HepG2 (cell line): ENCODE data around the gene TMUB1. TPM values are rescaled to one million over a fixed set of nuclear protein-coding genes. Genes with fewer than 3 reads are reported as not detected.

Experiments
- ATAC-seq: fragments of 200-7000 bp; cut with Tn5 transposase; 3 replicates; pipeline ENCODE4 v1.9.1; 2020; ENCODE audit warnings: mild to moderate bottlenecking, moderate library complexity
- BruUV-seq: library from RNA; stranded (reverse); fragments of 400-500 nt; replicated peaks from 2 replicates; lab custom pipeline; 2021; lab: Mats Ljungman, UMichigan
- CTCF ChIA-PET: fragments of 300-600 bp; formaldehyde crosslinking; extraction: SDS; loops from one replicate; lab custom pipeline; 2021; ENCODE audit warnings: low total read pairs, inconsistent platforms, low intra/inter-chr PET ratio; lab: Yijun Ruan, JAX
- POLR2A ChIA-PET: fragments of 350-600 bp; sonication (Branson Sonifier 250); formaldehyde crosslinking; loops from one replicate; lab custom pipeline; 2020; ENCODE audit warnings: antibody characterized with exemption, inconsistent platforms; lab: Yijun Ruan, JAX
- DNase-seq: peaks from one replicate; pipeline ENCODE4 v3.0.0-alpha.2; 2015; ENCODE audit warnings: low spot score
- FAIRE-seq: peaks from 3 replicates; lab custom pipeline; 2011; peaks lifted over from hg19 to GRCh38; lab: Jason Lieb, UNC
- H2AFZ ChIP-seq: one replicate; pipeline ENCODE4 v1.6.1; 2011; ENCODE audit warnings: low read length, inconsistent platforms
- H3K27ac ChIP-seq: fragments of 300-600 bp; 3 replicates; pipeline ENCODE4 v1.8.0; 2011; ENCODE audit warnings: mixed run types, mild to moderate bottlenecking, mixed read lengths, low read length, inconsistent platforms; ENCODE audit not compliant: insufficient read depth; ENCODE audit errors: extremely low read length
- H3K27me3 ChIP-seq, 2 experiments: fragments of 200-600 bp in 1 of 2; 2 replicates in 1 of 2; 3 replicates in 1 of 2; pipeline versions ENCODE4 v1.6.0 to v1.8.0; 2011; ENCODE audit warnings: low read length in 2 of 2, mild to moderate bottlenecking in 2 of 2, moderate library complexity in 2 of 2, inconsistent platforms in 1 of 2; ENCODE audit not compliant: insufficient read depth in 2 of 2, control insufficient read depth in 1 of 2
- H3K36me3 ChIP-seq, 2 experiments: fragments of 200-600 bp in 1 of 2; replicated peaks in 1 of 2; 2 replicates in 1 of 2; 3 replicates in 1 of 2; pipeline versions ENCODE4 v1.5.1 to v1.8.0; 2011; ENCODE audit warnings: low read length in 2 of 2, inconsistent platforms in 1 of 2; ENCODE audit not compliant: insufficient read depth in 2 of 2, control insufficient read depth in 1 of 2
- H3K4me1 ChIP-seq: 2 replicates; pipeline ENCODE4 v1.5.1; 2012; ENCODE audit warnings: low read length, inconsistent platforms; ENCODE audit not compliant: insufficient read depth
- H3K4me2 ChIP-seq: 2 replicates; pipeline ENCODE4 v1.6.0; 2011; ENCODE audit warnings: low read depth, low read length, inconsistent platforms
- H3K4me3 ChIP-seq, 3 experiments: fragments of 200-600 bp in 1 of 3; sonication (generic), shearing (Covaris generic) in 1 of 3; replicated peaks in 1 of 3; 2 replicates each; pipeline ENCODE4 v1.5.1; 2011 to 2016; ENCODE audit warnings: low read length in 3 of 3, inconsistent platforms in 2 of 3, low read depth in 2 of 3, mild to moderate bottlenecking in 2 of 3, control low read depth in 1 of 3, mixed read lengths in 1 of 3; ENCODE audit not compliant: insufficient read depth in 1 of 3
- H3K79me2 ChIP-seq: one replicate; pipeline ENCODE4 v1.6.1; 2011; ENCODE audit warnings: low read length, inconsistent platforms; ENCODE audit not compliant: insufficient read depth
- H3K9ac ChIP-seq: 2 replicates; pipeline ENCODE4 v1.6.0; 2011; ENCODE audit warnings: mild to moderate bottlenecking, low read depth, low read length, inconsistent platforms; ENCODE audit not compliant: insufficient read depth
- H3K9me3 ChIP-seq: 2 replicates; pipeline ENCODE4 v1.5.1; 2012; ENCODE audit warnings: mild to moderate bottlenecking, low read length
- H4K20me1 ChIP-seq: 2 replicates; pipeline ENCODE4 v1.6.0; 2011; ENCODE audit warnings: inconsistent platforms, mild to moderate bottlenecking, low read length, moderate library complexity; ENCODE audit not compliant: insufficient read depth
- ARID4A ChIP-seq: sonication (generic); formaldehyde crosslinking; IDR thresholded peaks from 2 replicates; pipeline ENCODE4 v1.5.0; 2020; ENCODE audit warnings: mild to moderate bottlenecking, missing genetic modification reagents, borderline replicate concordance
- FLYWCH1 ChIP-seq: sonication (generic); formaldehyde crosslinking; IDR thresholded peaks from 2 replicates; pipeline ENCODE4 v1.8.1; 2023; ENCODE audit warnings: mild to moderate bottlenecking, missing genetic modification reagents
- HMG20B ChIP-seq: conservative IDR thresholded peaks from 2 replicates; pipeline ENCODE4 v1.6.1; 2016; ENCODE audit warnings: missing genetic modification reagents, missing compliant biosample characterization
- PLRG1 ChIP-seq: fragments of 450-650 bp; conservative IDR thresholded peaks from 2 replicates; pipeline ENCODE4 v1.6.1; 2016
- RCOR2 ChIP-seq: IDR thresholded peaks from 2 replicates; pipeline ENCODE4 v1.6.1; 2016; ENCODE audit warnings: missing biosample characterization, missing genetic modification reagents
- SALL1 ChIP-seq: sonication (generic); formaldehyde crosslinking; IDR thresholded peaks from 2 replicates; pipeline ENCODE4 v1.8.0; 2022; ENCODE audit warnings: mild to moderate bottlenecking, missing genetic modification reagents
- SMAD9 ChIP-seq: sonication (generic); formaldehyde crosslinking; IDR thresholded peaks from 2 replicates; pipeline ENCODE4 v1.5.1; 2020; ENCODE audit warnings: mild to moderate bottlenecking, missing genetic modification reagents
- SMC3 ChIP-seq: IDR thresholded peaks from 2 replicates; pipeline ENCODE4 v1.6.1; 2011; ENCODE audit warnings: low read length, improper control_type of control experiment
- TAF15 ChIP-seq: fragments of 200-400 bp; formaldehyde crosslinking; IDR thresholded peaks from one replicate; pipeline ENCODE4 v1.6.1; 2018; ENCODE audit warnings: mild to moderate bottlenecking, low read depth, low read length; ENCODE audit not compliant: poor library complexity, severe bottlenecking
- ZNF318 ChIP-seq: sonication (generic); formaldehyde crosslinking; IDR thresholded peaks from 2 replicates; pipeline ENCODE4 v1.4.0; 2020; ENCODE audit warnings: mild to moderate bottlenecking, missing genetic modification reagents
- ZNF841 ChIP-seq: sonication (generic); formaldehyde crosslinking; IDR thresholded peaks from 2 replicates; pipeline ENCODE4 v1.8.1; 2023; ENCODE audit warnings: missing genetic modification reagents, borderline replicate concordance
- WGBS: methylation state at CpG from one replicate; pipeline ENCODE4 v1.1.6; 2017; ENCODE audit warnings: low lambda C conversion rate; 5-methylcytosine and 5-hydroxymethylcytosine counted together
- in situ Hi-C: cut with HindIII; loops from 2 replicates; pipeline ENCODE4 v1.10.0; 2017; ENCODE audit warnings: low pct_unique_long_range_greater_than_20kb; ENCODE audit not compliant: extremely low pct_ligation_motif_present
- intact Hi-C: fragments of 100-400 bp; cut with micrococcal nuclease; formaldehyde crosslinking; loops from one replicate; pipeline ENCODE4 v1.10.0; 2022; ENCODE audit not compliant: unreplicated experiment
- polyA plus RNA-seq, 8 experiments: library from polyadenylated mRNA; depleted of rRNA in 3 of 8; stranded (reverse) in 7 of 8; unstranded in 1 of 8; fragments of >200 nt; fragmentation: Illumina TruSeq in 4 of 8; extraction: Trizol in 4 of 8; gene quantifications; 2 replicates each; pipeline versions ENCODE4 v1.2.1 to v1.2.3, GENCODE V29; 2011 to 2016; ENCODE audit warnings: low read depth in 4 of 8, missing spikeins in 1 of 8, mixed read lengths in 1 of 8; ENCODE audit not compliant: insufficient read depth in 1 of 8
- total RNA-seq, 5 experiments: library from RNA; depleted of rRNA; stranded (reverse); fragments of >200 nt; fragmentation: Illumina TruSeq; extraction: Trizol; gene quantifications; 2 replicates each; pipeline ENCODE4 v1.2.3, GENCODE V29; 2016; ENCODE audit warnings: low read depth in 1 of 5

Gene TMUB1
- total and polyA plus RNA-seq, 2 of the 13 experiments (the other 11 are each of a cell fraction or from before 2014, with no cell fraction given): 44.8 to 51.6 TPM

GRCh38 chr7:151091988-151092387 is 8.7 kb upstream of the TMUB1 start (continued):
- TF ChIP-seq ZNF318 (CRISPR knock-in tag) (no peak), TAF15 (no peak)

- H3K36me3 ChIP-seq: peaks cover 8 to 35% of the 10 kb centered on the region in 2 experiments; a peak in 4 of 5 replicates
- DNase-seq: no peak
- no peak for ATAC-seq
- intact Hi-C loops: no loop called here
- H3K9me3 ChIP-seq: no peaks in the 10 kb centered on the region
- no peak overlapping the region for H2AFZ ChIP-seq
- no peaks in the 10 kb centered on the region for H3K27me3 ChIP-seq
- in situ Hi-C loops: no loop called here
- H3K9ac ChIP-seq: no peak overlapping the region
- no peak overlapping the region for H3K4me3 ChIP-seq
- peak overlapping the region; percentile 1; the same call in 1 of the 2 replicates for H3K4me2 ChIP-seq
- H4K20me1 ChIP-seq: peaks cover 75% of the 10 kb centered on the region
- peak; percentile 43 for FAIRE-seq
- H3K79me2 ChIP-seq: peaks cover 95% of the 10 kb centered on the region
- ChIA-PET CTCF (interaction anchor here (0.7 kb wide), 1 partner anchor 19 kb away, joined by 3 read pairs; no protein-coding TSS in a partner anchor), POLR2A (interaction anchor here (1.0 kb wide), 1 partner anchor 29 kb away, joined by 3 read pairs; no protein-coding TSS in a partner anchor)
- peaks cover 41% of the 10 kb centered on the region for H3K4me1 ChIP-seq
- BruUV-seq: no TSS peak
- 59% methylated on average over 6 of the region's 6 CpGs for WGBS
- H3K27ac ChIP-seq: no peak overlapping the region
- TF ChIP-seq SALL1 (CRISPR knock-in tag): 0 out of 2 replicates have a peak, but pooled peaks have one; percentile 22
- no peak for TF ChIP-seq RCOR2 (CRISPR knock-in tag)
- no peak for TF ChIP-seq HMG20B (CRISPR knock-in tag)
- TF ChIP-seq SMC3: no peak
- no peak for TF ChIP-seq ZNF841 (CRISPR knock-in tag)
- TF ChIP-seq ARID4A (CRISPR knock-in tag): peak; percentile 40; the same call in 1 of the 2 replicates
- TF ChIP-seq PLRG1: no peak
- TF ChIP-seq SMAD9: no peak
- TF ChIP-seq FLYWCH1 (CRISPR knock-in tag): no peak
Measured at GRCh38 chr7:151091431-151091830, 8.1 kb upstream of the TMUB1 start.
